Measurements from ENCODE around the gene ZFP64.
A peak's percentile ranks its signal among the peaks of the same experiment; 100 is the strongest.
"Not testable (repeated sequence)": the region's sequence is repeated elsewhere in the genome, so short reads cannot be mapped to it uniquely, and the experiment has no call there.

ZFP64 gene

GRCh38 chr20:52201395-52201794 is 9.8 kb upstream of the ZFP64 start:
- no peak for DNase-seq

DNA sequence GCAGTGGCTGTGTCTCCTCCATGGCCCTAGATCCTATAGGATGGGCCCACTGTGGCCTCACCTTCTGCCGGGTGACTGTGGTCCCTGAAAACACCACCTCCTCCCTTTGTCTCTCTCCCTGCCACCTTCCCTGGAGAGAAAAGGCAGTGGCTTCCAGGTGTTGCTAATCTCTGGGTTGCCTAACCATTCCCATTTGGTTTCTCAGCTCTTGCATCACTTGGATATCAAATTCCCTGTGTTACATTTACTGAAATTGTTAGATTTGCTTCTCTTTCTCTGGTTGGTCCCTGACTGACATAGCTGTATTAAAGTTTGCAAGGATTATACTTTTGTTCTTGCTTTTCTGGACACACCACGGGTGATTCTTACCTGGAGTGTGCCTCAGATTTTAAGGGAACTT is 9.3 kb upstream of the ZFP64 start:
- DNase-seq = no peak

DNA sequence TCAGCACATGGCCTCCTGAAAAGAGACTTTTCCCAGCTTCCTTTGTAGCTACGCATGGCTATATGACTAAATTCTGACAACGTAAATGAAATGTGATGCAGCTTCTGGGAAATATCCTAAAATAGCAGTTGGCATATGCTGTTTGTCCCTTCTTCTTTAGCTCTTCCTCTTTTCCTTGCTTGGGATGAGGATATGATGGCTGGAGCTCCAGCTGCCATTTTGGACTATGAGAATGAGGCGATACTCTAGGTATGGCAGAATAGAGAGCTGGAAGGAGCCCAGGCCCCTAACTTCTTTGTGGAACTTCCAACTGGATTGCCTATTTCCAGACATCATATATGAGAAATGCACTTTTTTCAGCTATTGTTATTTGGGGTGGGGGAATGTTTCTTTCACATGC is 5.3 kb upstream of the ZFP64 start:
- DNase-seq = no peak

- no peak for DNase-seq
Observed at GRCh38 chr20:52193886-52194545, 2.4 kb upstream of the ZFP64 start.

DNA sequence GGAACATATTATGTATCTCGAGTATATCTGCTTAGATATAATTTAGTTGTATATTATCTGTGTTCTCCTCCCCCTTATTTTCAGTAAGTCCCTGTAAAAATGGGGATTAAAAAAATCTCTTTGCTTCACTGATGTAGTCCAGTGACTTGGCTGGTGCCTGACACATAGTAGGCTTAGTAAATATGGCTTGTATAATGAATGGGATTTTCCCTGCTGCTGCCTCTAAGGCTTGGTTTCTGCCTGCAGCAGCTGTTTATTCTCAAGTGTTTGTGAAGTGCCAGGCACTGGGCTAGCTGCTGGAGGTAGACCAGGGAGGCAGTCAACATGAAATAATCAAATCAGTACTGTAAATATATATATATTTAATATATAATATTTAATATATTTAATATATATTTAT is 1.6 kb upstream of the ZFP64 start:
- DNase-seq = no peak

DNA sequence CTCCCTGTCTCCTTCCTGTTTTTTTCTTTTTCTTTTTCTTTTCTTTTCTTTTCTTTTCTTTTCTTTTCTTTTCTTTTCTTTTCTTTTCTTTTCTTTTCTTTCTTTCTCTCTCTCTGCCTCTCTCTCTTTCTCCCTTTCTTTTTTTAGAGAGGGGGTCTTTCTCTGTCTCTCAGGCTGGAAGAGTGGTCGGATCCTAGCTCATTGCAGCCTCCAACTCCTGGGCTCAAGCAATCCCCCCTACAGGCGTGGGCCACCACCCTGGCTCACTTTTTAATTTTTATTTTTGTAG is 1.1 kb upstream of the ZFP64 start:
- not testable (repeated sequence) for DNase-seq

DNA sequence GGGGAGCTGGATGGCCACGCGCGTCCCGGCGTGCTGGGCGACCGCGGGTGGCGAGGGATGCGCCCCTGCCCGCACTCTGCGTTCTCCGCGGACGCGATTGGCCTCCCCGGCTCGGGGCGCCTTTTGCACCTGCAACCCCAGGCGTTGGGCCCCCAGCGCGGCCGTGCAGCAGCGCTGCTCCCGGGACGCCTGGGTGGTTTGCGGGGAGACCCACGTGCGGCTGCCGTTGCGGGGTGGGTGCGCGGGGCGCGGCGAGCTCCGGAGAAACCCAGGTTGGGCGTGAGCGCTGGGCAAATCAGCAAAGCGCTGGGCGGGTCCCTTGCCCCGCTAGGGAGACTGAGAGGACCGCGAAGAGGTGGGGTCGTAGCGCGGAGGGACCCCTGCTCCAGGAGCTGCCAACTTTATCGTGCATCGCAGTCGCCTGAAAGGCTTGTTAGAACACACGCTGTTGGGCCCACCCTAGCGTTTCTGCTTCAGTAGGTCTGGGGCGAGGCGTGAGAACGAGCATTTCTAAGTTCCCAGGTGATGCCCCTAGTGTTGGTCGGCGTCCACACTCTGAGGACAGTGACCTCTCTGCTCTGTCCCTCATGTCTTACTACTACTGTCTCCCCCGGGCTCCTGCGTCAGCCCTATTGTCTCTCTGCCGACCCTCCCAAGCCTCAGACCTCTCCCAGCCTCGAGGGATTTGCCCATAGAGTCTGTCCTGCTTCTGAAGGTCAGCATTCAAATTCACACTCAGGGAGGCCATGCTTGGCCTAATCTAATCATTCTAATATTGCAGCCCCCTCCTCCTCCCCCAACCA is 538 bp upstream of the ZFP64 start:
- DNase-seq = peak; percentile 81

GRCh38 chr20:52190437-52191131 is 995 bp downstream of the ZFP64 start:
- DNase-seq = peak; percentile 69

GRCh38 chr20:52181766-52182165 is 9.8 kb downstream of the ZFP64 start:
- no peak for DNase-seq

GRCh38 chr20:52180180-52180840 is 11.3 kb downstream of the ZFP64 start:
- DNase-seq = no peak

GRCh38 chr20:52179331-52180179 is 12.0 kb downstream of the ZFP64 start:
- DNase-seq = no peak

DNA sequence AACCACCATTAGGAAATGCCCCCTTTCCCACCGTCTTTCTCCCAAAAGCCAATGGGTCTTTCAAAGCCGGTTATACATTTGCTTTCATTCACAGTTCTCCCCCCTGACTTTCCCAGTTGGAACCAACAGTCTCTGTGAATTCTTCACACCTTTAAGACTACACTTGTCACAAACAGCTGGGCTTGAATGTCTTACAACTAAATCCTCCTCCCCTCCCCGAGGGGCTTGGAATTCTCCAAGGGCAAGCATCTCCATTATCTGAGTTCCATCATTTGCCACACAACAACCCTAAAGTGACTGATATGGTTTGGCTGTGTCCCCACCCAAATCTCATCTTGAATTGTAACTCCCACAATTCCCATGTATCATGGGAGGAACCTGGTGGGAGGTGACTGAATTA is 12.9 kb downstream of the ZFP64 start:
- DNase-seq = no peak

DNA sequence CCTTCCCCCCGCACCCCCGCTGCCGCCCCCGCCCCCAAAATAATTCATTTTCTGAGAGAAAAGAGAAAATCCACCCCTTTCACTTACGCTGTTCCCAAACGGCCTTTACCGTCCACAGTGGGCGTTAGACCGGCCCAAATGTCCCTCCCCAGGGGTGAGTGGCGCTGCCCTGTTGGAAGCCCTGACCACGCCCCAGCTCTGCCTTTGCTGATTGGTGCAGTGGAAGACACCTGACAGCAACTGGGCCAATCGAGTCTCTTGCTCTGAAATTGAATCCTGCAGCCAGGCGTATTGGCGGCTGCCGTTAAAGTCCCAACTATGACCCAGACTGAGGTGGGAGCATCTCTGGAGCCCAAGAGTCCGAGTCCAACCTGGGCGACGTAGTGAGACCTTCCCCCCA is 15.7 kb downstream of the ZFP64 start:
- no peak for DNase-seq

- DNase-seq = no peak
Observed at GRCh38 chr20:52172392-52173047, 19.1 kb downstream of the ZFP64 start.

DNA sequence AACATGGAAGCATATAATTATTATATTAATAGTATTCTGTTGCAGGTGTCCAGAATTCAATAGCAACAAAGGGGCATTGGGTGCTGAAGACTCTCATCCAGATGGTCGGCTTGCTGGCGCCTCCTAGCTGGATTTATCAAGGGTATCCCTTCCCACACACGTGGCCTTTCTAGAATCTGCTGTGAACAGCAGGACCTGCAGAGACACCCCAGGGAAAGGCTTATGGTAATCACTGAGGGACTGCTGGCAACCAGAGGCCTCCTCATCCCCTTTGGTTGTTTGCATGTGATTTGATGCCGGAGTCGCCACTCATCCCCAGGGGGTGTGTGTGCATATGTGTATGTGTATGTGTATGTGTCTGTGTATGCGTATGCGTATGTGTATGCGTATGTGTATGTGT is 20.6 kb downstream of the ZFP64 start:
- DNase-seq = no peak

- no peak for DNase-seq
Observed at GRCh38 chr20:52168116-52168515, 23.5 kb downstream of the ZFP64 start.

DNA sequence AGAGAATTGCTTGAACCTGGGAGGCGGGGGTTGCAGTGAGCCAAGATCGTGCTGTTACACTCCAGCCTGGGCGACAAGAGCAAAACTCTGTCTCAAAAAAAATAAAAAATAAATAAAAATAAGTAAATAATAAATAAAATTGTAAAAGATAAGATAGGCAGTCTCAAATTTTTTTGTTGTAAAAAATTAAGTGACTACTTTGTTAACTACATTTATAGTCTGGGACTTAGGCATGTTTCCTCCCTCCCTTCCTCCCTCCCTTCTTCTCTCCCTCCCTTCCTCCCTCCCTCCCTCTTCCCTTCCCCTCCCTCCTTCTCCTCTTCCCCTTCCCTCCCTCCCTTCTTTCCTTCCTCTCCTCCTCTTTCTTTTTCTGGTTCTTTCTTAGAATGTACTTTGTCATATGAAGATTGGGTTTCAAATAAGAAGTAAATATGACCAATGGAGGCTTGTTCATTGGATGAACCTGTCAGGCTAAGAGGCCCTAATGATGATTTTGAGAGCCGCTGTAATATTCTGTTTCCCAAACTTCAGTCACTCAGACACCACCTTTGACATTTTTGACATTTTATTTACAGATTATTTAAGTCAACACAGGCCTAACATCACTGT is 24.2 kb downstream of the ZFP64 start:
- DNase-seq = no peak

DNA sequence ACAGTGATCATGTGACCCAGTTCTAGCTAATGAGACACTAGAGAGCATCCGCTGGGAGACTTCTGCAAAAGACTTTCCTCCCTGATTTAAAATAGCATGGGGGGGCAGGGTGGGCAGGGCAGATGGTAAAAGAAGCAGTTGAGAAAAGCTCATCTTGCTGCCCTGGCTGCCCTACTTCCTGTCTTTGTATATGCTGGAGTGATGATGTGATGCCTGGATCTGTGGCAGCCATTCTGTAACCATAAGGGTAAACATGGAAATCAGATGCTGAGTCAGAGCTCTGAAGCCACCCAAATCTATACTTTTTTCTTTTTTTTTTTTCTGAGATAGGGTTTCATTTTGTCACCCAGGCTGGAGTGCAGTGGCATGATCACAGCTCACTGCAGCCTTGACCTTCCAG is 25.4 kb downstream of the ZFP64 start:
- DNase-seq = no peak

GRCh38 chr20:52160621-52161204 is 30.9 kb downstream of the ZFP64 start:
- no peak for DNase-seq

DNA sequence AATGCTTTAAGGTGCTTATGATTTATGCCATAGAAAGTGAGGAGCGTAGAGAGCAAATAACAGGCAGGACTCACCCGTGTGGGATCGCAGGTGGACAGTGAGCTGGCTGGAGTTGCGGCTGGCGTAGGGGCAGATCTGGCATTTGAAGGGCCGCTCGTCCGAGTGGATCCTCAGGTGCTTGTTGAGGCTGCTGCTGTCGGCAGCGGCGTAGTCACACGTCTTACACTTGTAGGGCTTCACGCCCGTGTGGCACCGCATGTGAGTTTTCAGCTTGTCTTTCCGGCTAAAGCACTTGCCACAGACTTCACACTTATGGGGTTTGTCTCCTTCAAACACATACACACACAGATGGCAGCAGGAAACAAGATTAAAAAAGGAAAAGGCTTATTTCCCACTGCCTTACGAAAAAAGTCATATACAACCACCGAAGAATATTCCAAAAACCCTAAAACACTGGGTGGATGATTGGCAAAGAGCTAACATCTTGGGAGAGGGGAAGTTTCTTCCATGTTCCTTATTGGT is 31.5 kb downstream of the ZFP64 start:
- DNase-seq = no peak

DNA sequence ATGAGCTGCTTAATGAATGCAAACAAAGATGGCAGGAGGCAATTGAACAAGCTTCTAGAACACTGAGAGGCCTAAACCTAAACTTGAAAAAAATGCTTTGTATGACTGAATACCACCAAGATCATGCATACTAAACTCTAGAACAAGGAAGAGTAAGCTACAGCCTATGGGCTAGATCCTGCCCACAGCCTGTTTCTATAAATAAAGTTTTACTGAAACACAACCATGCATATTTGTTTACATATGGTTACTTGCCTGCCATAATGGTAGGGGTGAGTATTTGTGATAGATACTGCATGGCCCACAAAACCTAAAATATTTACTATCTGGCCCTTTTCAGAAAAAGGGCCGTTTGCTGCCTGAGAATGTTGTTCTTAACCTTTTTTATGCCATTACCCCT is 37.0 kb downstream of the ZFP64 start:
- no peak for DNase-seq

All from hematopoietic multipotent progenitor cell treated with erythropoietin and hydrocortisone succinate and interleukin-3 and kit ligand, for 6 days (in vitro differentiated cells).